GM12865 (cell line): ENCODE measurements around the gene PHOX2A.

Experiments used
- DNase-seq: peaks from one replicate; pipeline ENCODE4 v3.0.0; 2010; ENCODE audit warnings: low read depth
- H3K4me3 ChIP-seq: 2 replicates; pipeline ENCODE4 v1.5.1; 2011; ENCODE audit warnings: mild to moderate bottlenecking, low read depth, low read length, control low read depth
- TF ChIP-seq, protein P1 (sequence below): IDR thresholded peaks from 2 replicates; pipeline ENCODE4 v1.5.1; 2011; ENCODE audit warnings: low read length, control low read depth, low read depth, inconsistent platforms; ENCODE audit not compliant: insufficient read depth; ENCODE audit errors: missing control alignments

The PHOX2A gene

GRCh38 chr11:72250661-72251464 is 6.9 kb upstream of the PHOX2A start:
- TF ChIP-seq, protein P1, sequence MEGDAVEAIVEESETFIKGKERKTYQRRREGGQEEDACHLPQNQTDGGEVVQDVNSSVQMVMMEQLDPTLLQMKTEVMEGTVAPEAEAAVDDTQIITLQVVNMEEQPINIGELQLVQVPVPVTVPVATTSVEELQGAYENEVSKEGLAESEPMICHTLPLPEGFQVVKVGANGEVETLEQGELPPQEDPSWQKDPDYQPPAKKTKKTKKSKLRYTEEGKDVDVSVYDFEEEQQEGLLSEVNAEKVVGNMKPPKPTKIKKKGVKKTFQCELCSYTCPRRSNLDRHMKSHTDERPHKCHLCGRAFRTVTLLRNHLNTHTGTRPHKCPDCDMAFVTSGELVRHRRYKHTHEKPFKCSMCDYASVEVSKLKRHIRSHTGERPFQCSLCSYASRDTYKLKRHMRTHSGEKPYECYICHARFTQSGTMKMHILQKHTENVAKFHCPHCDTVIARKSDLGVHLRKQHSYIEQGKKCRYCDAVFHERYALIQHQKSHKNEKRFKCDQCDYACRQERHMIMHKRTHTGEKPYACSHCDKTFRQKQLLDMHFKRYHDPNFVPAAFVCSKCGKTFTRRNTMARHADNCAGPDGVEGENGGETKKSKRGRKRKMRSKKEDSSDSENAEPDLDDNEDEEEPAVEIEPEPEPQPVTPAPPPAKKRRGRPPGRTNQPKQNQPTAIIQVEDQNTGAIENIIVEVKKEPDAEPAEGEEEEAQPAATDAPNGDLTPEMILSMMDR, result no peak
- DNase-seq, result no peak
- H3K4me3 ChIP-seq, result no peak overlapping the region

GRCh38 chr11:72249961-72250360 is 6.0 kb upstream of the PHOX2A start:
- TF ChIP-seq, protein P1, result no peak

GRCh38 chr11:72247584-72247983 is 3.6 kb upstream of the PHOX2A start:
- no peak for DNase-seq
- TF ChIP-seq, protein P1, result no peak
- H3K4me3 ChIP-seq, result no peak overlapping the region

More at GRCh38 chr11:72249961-72250360, 6.0 kb upstream of the PHOX2A start:
- DNase-seq, result no peak
- no peak overlapping the region for H3K4me3 ChIP-seq

GRCh38 chr11:72245263-72245816 is 1.4 kb upstream of the PHOX2A start:
- DNase-seq, result no peak
- H3K4me3 ChIP-seq, result no peak overlapping the region
- TF ChIP-seq, protein P1, result no peak

DNA sequence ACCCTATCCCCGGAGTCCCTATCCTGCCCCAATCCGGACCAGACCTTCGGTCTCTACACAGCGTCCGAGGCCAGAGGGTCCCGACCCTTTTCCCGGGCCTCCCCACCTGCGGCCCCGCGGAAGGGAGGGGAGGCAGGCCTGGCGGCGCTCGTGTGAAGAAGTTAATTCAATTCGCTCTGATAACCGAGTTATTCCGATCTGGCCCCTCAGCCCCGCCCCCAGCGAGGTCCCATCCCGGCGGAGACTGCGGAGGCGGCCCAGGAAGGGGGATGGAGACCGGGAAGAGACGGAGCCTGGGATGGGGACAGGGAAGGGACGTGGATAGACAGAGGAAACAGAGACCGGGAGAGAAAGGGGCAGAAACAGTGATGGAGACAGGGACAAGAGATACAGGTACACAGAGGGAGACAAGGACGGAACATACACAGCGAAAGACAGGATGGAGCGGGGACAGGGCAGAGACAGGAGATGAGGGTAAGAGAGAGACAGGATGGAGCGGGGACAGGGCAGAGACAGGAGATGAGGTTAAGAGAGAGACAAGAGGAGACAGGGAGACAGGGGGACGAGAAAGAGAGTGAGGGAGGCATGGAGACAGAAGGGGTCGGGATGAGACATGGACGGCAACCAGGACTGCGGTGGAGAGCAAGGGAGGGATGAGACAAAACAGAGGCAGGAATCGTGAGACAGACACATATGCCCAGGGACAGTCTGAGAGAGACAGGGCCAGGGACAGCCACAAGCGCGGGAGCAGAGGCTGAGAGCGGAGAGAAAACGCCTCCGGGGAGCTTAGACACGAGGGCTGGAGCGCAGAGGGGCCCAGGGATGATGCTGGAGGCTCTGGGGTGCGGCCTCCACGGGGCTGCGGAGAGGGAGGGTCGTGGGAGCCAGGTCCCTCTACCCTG is 636 bp upstream of the PHOX2A start:
- TF ChIP-seq, protein P1, result no peak
- DNase-seq, result no peak
- no peak overlapping the region for H3K4me3 ChIP-seq

DNA sequence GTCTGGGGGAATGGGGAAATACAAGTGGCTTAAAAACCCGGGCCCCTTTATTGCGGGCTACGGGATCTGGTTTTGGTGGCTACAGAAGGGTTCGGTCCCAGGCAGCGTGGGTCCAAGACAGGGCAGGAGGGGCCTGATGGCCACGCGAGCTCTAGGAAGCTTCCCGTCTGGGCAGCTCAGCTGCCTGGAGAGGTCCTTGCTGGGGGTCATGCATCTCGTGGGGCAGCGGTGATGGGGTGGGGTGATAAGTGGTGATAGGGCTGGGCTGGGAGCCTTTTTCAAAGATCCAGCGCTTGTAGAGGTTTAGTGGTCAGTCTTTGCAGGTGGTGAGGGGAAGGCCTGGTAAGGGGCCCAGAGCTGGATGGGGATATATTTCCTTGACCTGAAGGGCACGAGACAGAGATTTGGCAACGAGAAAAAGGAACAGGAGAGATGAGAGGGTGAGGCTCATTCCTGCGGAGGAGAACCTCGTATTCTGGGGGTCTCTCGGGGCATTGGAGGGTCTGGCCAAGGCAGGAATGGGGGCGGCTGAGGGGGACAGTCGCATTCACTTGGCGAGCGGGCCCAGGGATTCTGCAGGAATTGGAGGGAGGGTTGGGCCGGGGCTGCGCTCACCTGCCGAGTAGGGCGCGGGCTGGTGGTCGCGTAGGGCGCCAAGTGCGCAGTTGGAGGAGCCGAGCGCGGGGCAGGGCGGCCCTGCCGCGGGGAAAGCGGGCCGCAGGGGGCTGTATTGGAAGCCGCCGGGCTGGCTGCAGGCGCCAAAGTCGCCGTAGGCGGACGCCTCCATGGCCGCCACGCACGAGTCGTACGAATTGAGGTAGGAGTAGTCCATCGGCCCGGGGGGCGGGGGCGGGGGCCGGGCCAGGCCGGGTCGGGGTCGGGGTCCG is 560 bp downstream of the PHOX2A start:
- no peak for DNase-seq
- no peak overlapping the region for H3K4me3 ChIP-seq
- TF ChIP-seq, protein P1, result no peak
